Activated CD8-positive, alpha-beta memory T cell treated with anti-CD3 and anti-CD28 coated beads for 1 hour (primary cell): ENCODE results near the gene CCNF.
"Not testable (repeated sequence)": the region's sequence is repeated elsewhere in the genome, so short reads cannot be mapped to it uniquely, and the experiment has no call there.

ENCODE experiments used
- DNase-seq, 2 donors: peaks; one replicate each; pipeline ENCODE4 v3.0.0-alpha.2; 2020; ENCODE audit warnings: low read depth in 1 of 2; ENCODE audit errors: extremely low read depth in 1 of 2

Gene CCNF

GRCh38 chr16:2471016-2471652 lies 41.9 kb downstream of the CCNF start, which contains the start of gene NTN3:
Gene NTN3 (plus strand): TSS chr16:2471297. CDS start chr16:2471702, 405 bp downstream.
- no peak for DNase-seq

- no peak for DNase-seq
Observed at GRCh38 chr16:2471653-2472487, 42.6 kb downstream of the CCNF start.

- DNase-seq = no peak
Observed at GRCh38 chr16:2472488-2472864, 43.2 kb downstream of the CCNF start.

GRCh38 chr16:2472885-2473445 lies 43.7 kb downstream of the CCNF start:
- DNase-seq = no peak

- no peak for DNase-seq
Observed at GRCh38 chr16:2473446-2473926, 44.2 kb downstream of the CCNF start.

- peak; percentile 23 to 40 for DNase-seq
Observed at GRCh38 chr16:2473999-2474876, 45.0 kb downstream of the CCNF start.

GRCh38 chr16:2474877-2475412 lies 45.7 kb downstream of the CCNF start, which contains the start of gene TBC1D24:
Gene TBC1D24 (plus strand): TSS chr16:2475127. CDS start chr16:2496149, 21,022 bp downstream.
- DNase-seq = peak; percentile 27 to 70

GRCh38 chr16:2475413-2476344 lies 46.4 kb downstream of the CCNF start:
- DNase-seq = peak in 1 of 2 donors; percentile 31

GRCh38 chr16:2476345-2476720 lies 47.1 kb downstream of the CCNF start:
- no peak for DNase-seq

- no peak for DNase-seq
Observed at GRCh38 chr16:2476741-2477140, 47.5 kb downstream of the CCNF start.

- no peak for DNase-seq
Observed at GRCh38 chr16:2477327-2477726, 48.1 kb downstream of the CCNF start.

GRCh38 chr16:2478279-2478678 lies 49.0 kb downstream of the CCNF start:
- DNase-seq = no peak

GRCh38 chr16:2479996-2480395 lies 50.7 kb downstream of the CCNF start:
- DNase-seq = not testable (repeated sequence)

GRCh38 chr16:2480948-2481347 lies 51.7 kb downstream of the CCNF start:
- DNase-seq = no peak

GRCh38 chr16:2481676-2482075 lies 52.4 kb downstream of the CCNF start:
- DNase-seq = no peak

- DNase-seq = no peak
Observed at GRCh38 chr16:2482249-2482648, 53.0 kb downstream of the CCNF start.

GRCh38 chr16:2482708-2483534 lies 53.7 kb downstream of the CCNF start:
- DNase-seq = no peak
